ENCODE results near the gene EPPIN.

DNA sequence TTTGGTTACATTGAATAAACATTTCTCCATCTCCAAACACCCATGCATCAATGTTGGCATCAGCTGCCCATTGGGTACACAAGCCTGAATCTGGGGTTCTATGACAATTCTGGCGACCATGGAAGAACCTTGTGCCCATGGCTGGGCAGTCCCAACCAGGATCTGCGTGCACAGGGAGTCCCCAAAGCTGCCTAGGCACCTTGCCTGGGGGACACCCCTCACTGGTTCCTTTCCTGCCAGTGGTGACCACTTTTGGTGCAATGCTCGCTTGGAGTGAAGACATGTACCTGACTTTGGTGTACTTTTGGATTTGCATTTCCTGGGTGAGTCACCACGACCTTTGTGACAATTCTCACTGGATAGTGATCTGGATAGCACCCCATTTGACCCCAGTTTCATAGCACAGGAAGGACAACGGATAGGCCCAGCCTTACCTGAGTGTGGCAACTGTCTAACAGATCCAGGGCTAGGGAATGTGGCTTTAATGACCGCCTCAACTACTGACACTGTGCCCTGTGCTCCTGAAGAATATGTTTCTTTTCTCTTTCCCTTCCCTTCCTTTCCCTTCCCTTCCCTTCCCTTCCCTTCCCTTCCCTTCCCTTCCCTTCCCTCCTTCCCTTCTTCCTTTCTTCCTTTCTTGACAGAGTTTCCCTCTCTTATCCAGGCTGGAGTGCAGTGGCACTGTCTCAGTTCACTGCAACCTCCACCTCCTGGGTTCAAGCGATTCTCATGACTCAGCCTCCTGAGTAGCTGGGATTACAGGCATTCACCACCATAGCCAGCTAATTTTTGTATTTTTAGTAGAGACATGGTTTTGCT, 38.9 kb downstream of the EPPIN start:
- TF ChIP-seq, protein P1, sequence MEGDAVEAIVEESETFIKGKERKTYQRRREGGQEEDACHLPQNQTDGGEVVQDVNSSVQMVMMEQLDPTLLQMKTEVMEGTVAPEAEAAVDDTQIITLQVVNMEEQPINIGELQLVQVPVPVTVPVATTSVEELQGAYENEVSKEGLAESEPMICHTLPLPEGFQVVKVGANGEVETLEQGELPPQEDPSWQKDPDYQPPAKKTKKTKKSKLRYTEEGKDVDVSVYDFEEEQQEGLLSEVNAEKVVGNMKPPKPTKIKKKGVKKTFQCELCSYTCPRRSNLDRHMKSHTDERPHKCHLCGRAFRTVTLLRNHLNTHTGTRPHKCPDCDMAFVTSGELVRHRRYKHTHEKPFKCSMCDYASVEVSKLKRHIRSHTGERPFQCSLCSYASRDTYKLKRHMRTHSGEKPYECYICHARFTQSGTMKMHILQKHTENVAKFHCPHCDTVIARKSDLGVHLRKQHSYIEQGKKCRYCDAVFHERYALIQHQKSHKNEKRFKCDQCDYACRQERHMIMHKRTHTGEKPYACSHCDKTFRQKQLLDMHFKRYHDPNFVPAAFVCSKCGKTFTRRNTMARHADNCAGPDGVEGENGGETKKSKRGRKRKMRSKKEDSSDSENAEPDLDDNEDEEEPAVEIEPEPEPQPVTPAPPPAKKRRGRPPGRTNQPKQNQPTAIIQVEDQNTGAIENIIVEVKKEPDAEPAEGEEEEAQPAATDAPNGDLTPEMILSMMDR (IDR thresholded peaks at IDR 0.05 in 8 of 11, conservative IDR thresholded peaks at IDR 0.05 in 3 of 11), result no peak
- TF ChIP-seq POLR2A (IDR thresholded peaks at IDR 0.05), result no peak
- no peak for TF ChIP-seq POLR2AphosphoS5 (IDR thresholded peaks at IDR 0.05)
